Fibroblast of lung (primary cell): ENCODE data around the gene DNAJC1. TPM values are rescaled to one million over a fixed set of nuclear protein-coding genes. Genes with fewer than 3 reads are reported as not detected.
"Not testable (repeated sequence)": the region's sequence is repeated elsewhere in the genome, so short reads cannot be mapped to it uniquely, and the experiment has no call there.

Experiments
- DNase-seq, 2 donors: peaks; one replicate each; pipeline versions ENCODE4 v3.0.0 to v3.0.0-alpha.2; 2010; ENCODE audit warnings: low read depth in 2 of 2
- H2AFZ ChIP-seq: 2 replicates; pipeline ENCODE4 v1.5.1; 2012; ENCODE audit warnings: low read length, control low read depth, inconsistent platforms
- H3K27ac ChIP-seq: 2 replicates; pipeline ENCODE4 v1.5.1; 2011; ENCODE audit warnings: low read length, control low read depth; ENCODE audit not compliant: insufficient read depth
- H3K27me3 ChIP-seq: 2 replicates; pipeline ENCODE4 v1.5.1; 2011; ENCODE audit warnings: mild to moderate bottlenecking, low read length; ENCODE audit not compliant: control insufficient read depth, insufficient read depth
- H3K36me3 ChIP-seq: 2 replicates; pipeline ENCODE4 v1.5.1; 2011; ENCODE audit warnings: low read length; ENCODE audit not compliant: control insufficient read depth, insufficient read depth
- H3K4me1 ChIP-seq: 2 replicates; pipeline ENCODE4 v1.5.1; 2011; ENCODE audit warnings: low read length; ENCODE audit not compliant: control insufficient read depth, insufficient read depth; ENCODE audit errors: extremely low read depth
- H3K4me2 ChIP-seq: 2 replicates; pipeline ENCODE4 v1.5.1; 2011; ENCODE audit warnings: low read length, control low read depth; ENCODE audit not compliant: insufficient read depth; ENCODE audit errors: extremely low read depth
- H3K4me3 ChIP-seq, 4 experiments: fragments of 200-600 bp in 1 of 4; sonication (generic) in 1 of 4; replicated peaks in 1 of 4; 2 replicates each; pipeline ENCODE4 v1.5.1; 2011 to 2016; ENCODE audit warnings: low read length in 4 of 4, low read depth in 3 of 4, mild to moderate bottlenecking in 3 of 4, control low read depth in 2 of 4, inconsistent platforms in 1 of 4, mixed read lengths in 1 of 4; ENCODE audit not compliant: insufficient read depth in 1 of 4; ENCODE audit errors: control extremely low read depth in 1 of 4
- H3K79me2 ChIP-seq: 2 replicates; pipeline ENCODE4 v1.5.1; 2012; ENCODE audit warnings: mild to moderate bottlenecking, low read length, inconsistent platforms; ENCODE audit not compliant: control insufficient read depth, insufficient read depth
- H3K9ac ChIP-seq: 2 replicates; pipeline ENCODE4 v1.5.1; 2011; ENCODE audit warnings: mild to moderate bottlenecking, low read length, control low read depth; ENCODE audit not compliant: insufficient read depth
- H3K9me3 ChIP-seq: 2 replicates; pipeline ENCODE4 v1.5.1; 2012; ENCODE audit warnings: low read depth, low read length; ENCODE audit not compliant: control insufficient read depth, insufficient read depth
- H4K20me1 ChIP-seq: 2 replicates; pipeline ENCODE4 v1.5.1; 2011; ENCODE audit warnings: low read length; ENCODE audit not compliant: control insufficient read depth, insufficient read depth; ENCODE audit errors: extremely low read depth
- EZH2 ChIP-seq: IDR thresholded peaks from 2 replicates; pipeline ENCODE4 v1.5.1; 2012; ENCODE audit warnings: low read length, control low read depth, mild to moderate bottlenecking; ENCODE audit errors: missing control alignments
- polyA plus RNA-seq, 2 donors: library from polyadenylated mRNA; depleted of rRNA in 1 of 2; stranded (reverse) in 1 of 2; unstranded in 1 of 2; fragments of >200 nt; gene quantifications; 2 replicates each; pipeline ENCODE4 v1.2.1, GENCODE V29; 2011 to 2012; ENCODE audit warnings: missing spikeins in 1 of 2
- total RNA-seq: library from RNA; depleted of rRNA; stranded (reverse); fragments of >200 nt; gene quantifications from 2 replicates; pipeline ENCODE4 v1.2.1, GENCODE V29; 2014
- TF ChIP-seq, protein P1 (sequence below), 2 donors: IDR thresholded peaks in 1 of 2; conservative IDR thresholded peaks in 1 of 2; 1 replicate in 1 of 2; 2 replicates in 1 of 2; pipeline ENCODE4 v1.5.1; 2011 to 2012; ENCODE audit warnings: low read length in 2 of 2, control low read depth in 1 of 2, inconsistent platforms in 1 of 2, low read depth in 1 of 2, mild to moderate bottlenecking in 1 of 2

DNAJC1 gene
- total and polyA plus RNA-seq, 2 donors (not counting 1 experiment from before 2014, with no cell fraction given) = 27.7 to 46.2 TPM

DNA sequence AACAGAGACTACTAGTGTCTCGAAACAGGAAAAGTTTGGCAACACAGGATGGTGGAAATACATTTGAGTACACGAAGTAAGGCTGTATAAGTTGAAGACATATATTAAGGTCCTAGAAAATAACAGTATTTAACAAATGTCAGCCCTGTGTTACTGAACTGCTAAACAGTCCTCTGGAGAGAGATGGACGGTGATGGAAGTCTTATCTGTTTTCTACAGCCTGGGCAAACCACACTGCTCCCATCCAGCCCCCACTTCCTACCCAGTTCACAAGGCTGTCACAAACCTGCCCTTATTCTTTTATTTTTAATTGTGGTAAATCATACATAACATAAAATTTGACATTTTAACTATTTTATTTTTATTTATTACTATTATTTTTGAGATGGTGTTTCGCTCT, 179.1 kb downstream of the DNAJC1 start:
- no peaks in the 10 kb centered on the region for H3K27me3 ChIP-seq
- no peak overlapping the region for H2AFZ ChIP-seq
- no peak overlapping the region for H3K9ac ChIP-seq
- H3K9me3 ChIP-seq = no peaks in the 10 kb centered on the region
- no peaks in the 10 kb centered on the region for H3K36me3 ChIP-seq
- no peaks in the 10 kb centered on the region for H4K20me1 ChIP-seq
- no peak overlapping the region for H3K4me2 ChIP-seq
- no peak overlapping the region for H3K4me3 ChIP-seq
- H3K79me2 ChIP-seq = no peaks in the 10 kb centered on the region
- H3K4me1 ChIP-seq = no peaks in the 10 kb centered on the region
- no peak overlapping the region for H3K27ac ChIP-seq
- TF ChIP-seq, protein P1, sequence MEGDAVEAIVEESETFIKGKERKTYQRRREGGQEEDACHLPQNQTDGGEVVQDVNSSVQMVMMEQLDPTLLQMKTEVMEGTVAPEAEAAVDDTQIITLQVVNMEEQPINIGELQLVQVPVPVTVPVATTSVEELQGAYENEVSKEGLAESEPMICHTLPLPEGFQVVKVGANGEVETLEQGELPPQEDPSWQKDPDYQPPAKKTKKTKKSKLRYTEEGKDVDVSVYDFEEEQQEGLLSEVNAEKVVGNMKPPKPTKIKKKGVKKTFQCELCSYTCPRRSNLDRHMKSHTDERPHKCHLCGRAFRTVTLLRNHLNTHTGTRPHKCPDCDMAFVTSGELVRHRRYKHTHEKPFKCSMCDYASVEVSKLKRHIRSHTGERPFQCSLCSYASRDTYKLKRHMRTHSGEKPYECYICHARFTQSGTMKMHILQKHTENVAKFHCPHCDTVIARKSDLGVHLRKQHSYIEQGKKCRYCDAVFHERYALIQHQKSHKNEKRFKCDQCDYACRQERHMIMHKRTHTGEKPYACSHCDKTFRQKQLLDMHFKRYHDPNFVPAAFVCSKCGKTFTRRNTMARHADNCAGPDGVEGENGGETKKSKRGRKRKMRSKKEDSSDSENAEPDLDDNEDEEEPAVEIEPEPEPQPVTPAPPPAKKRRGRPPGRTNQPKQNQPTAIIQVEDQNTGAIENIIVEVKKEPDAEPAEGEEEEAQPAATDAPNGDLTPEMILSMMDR (conservative IDR thresholded peaks at IDR 0.05 in 1 of 2, IDR thresholded peaks at IDR 0.05 in 1 of 2; ENCODE audit: low read depth in 1 of 2, low read length in 2 of 2) = no peak
- TF ChIP-seq EZH2 = no peak
- no peak for DNase-seq

DNA sequence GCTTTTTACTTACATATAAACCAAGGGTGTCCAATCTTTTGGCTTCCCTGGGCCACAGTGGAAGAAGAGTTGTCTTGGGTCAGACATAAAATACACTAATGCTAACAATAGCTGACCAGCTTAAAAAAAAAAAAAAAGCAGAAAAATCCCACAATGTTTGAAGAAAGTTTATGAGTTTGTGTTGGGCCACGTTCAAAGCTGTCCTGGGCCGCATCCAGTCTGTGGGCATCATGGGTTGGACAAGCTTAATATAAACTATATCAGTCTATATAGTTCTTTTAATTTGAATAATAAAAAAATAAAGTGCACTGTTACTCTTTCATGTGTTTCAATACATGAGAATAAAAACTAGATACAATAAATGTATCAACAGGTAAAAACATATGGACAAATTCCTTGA, 179.9 kb downstream of the DNAJC1 start:
- no peaks in the 10 kb centered on the region for H3K4me1 ChIP-seq
- H3K9me3 ChIP-seq = no peaks in the 10 kb centered on the region
- TF ChIP-seq, protein P1 (conservative IDR thresholded peaks at IDR 0.05 in 1 of 2, IDR thresholded peaks at IDR 0.05 in 1 of 2; ENCODE audit: low read depth in 1 of 2, low read length in 2 of 2) = no peak
- no peak for TF ChIP-seq EZH2
- no peak overlapping the region for H2AFZ ChIP-seq
- DNase-seq = no peak
- H3K27ac ChIP-seq = no peak overlapping the region
- no peaks in the 10 kb centered on the region for H3K27me3 ChIP-seq
- H3K79me2 ChIP-seq = no peaks in the 10 kb centered on the region
- H4K20me1 ChIP-seq = no peaks in the 10 kb centered on the region
- no peak overlapping the region for H3K4me2 ChIP-seq
- H3K4me3 ChIP-seq = no peak overlapping the region
- no peaks in the 10 kb centered on the region for H3K36me3 ChIP-seq
- no peak overlapping the region for H3K9ac ChIP-seq

DNA sequence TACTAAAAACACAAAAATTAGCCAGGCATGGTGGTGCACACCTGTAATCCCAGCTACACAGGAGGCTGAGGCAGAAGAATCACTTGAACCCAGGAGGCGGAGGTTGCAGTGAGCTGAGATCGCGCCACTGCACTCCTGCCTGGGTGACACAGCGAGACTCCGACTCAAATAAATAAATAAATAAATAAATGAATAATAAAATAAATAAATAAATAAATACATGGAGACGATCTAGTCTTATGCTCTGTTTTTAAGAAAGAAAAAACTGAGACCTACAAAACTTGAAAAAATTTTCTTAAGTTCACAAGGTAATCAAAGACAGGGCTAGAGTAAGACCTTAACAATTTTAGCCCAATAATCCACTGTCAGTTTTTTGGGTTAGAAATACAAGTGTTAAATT, 181.3 kb downstream of the DNAJC1 start:
- H3K9ac ChIP-seq, H3K4me3 ChIP-seq, H3K9me3 ChIP-seq, H3K79me2 ChIP-seq, H3K27ac ChIP-seq, H3K4me2 ChIP-seq, DNase-seq, H4K20me1 ChIP-seq, H2AFZ ChIP-seq, H3K27me3 ChIP-seq, H3K36me3 ChIP-seq, H3K4me1 ChIP-seq: not testable (repeated sequence)
